ENCODE measurements around the gene WNT16. TPM values are rescaled to one million over a fixed set of nuclear protein-coding genes. Genes with fewer than 3 reads are reported as not detected.

The WNT16 gene
- total RNA-seq, 1 donor from 2014 or later: 1.1 TPM

- H3K27ac Mint-ChIP-seq: no peak overlapping the region
- no peaks in the 10 kb centered on the region for H3K27me3 Mint-ChIP-seq
- TF ChIP-seq CTCF (conservative IDR thresholded peaks at IDR 0.05): no peak
- no peak overlapping the region for H3K4me3 Mint-ChIP-seq
- peaks cover 27% of the 10 kb centered on the region for H3K36me3 Mint-ChIP-seq
- H3K9me3 Mint-ChIP-seq: no peaks in the 10 kb centered on the region
- DNase-seq (ENCODE audit: extremely low spot score, unreplicated experiment): no peak
- H3K4me1 Mint-ChIP-seq (ENCODE audit: unreplicated experiment): no peaks in the 10 kb centered on the region
Measured at GRCh38 chr7:121352323-121352722, 23.5 kb downstream of the WNT16 start.

- TF ChIP-seq CTCF (conservative IDR thresholded peaks at IDR 0.05): no peak
- H3K36me3 Mint-ChIP-seq: peaks cover 36% of the 10 kb centered on the region
- no peak overlapping the region for H3K4me3 Mint-ChIP-seq
- no peaks in the 10 kb centered on the region for H3K27me3 Mint-ChIP-seq
- H3K4me1 Mint-ChIP-seq (ENCODE audit: unreplicated experiment): no peaks in the 10 kb centered on the region
- no peak overlapping the region for H3K27ac Mint-ChIP-seq
- no peaks in the 10 kb centered on the region for H3K9me3 Mint-ChIP-seq
- no peak for DNase-seq (ENCODE audit: extremely low spot score, unreplicated experiment)
Measured at GRCh38 chr7:121355574-121355973, 26.8 kb downstream of the WNT16 start.

GRCh38 chr7:121360564-121360963, 31.8 kb downstream of the WNT16 start:
- Mint-ChIP-seq H3K27me3 (no peaks in the 10 kb centered on the region), H3K9me3 (no peaks in the 10 kb centered on the region), H3K36me3 (peaks cover 35% of the 10 kb centered on the region), H3K4me1 (ENCODE audit: unreplicated experiment) (no peaks in the 10 kb centered on the region), H3K4me3 (no peak overlapping the region), H3K27ac (no peak overlapping the region)
- no peak for TF ChIP-seq CTCF (conservative IDR thresholded peaks at IDR 0.05)
- no peak for DNase-seq (ENCODE audit: extremely low spot score, unreplicated experiment)

GRCh38 chr7:121366852-121367431, 38.1 kb downstream of the WNT16 start:
- Mint-ChIP-seq H3K27me3 (no peaks in the 10 kb centered on the region), H3K36me3 (peaks cover 46% of the 10 kb centered on the region), H3K4me3 (no peak overlapping the region), H3K27ac (peak overlapping the region; percentile 14), H3K4me1 (ENCODE audit: unreplicated experiment) (peaks cover 17% of the 10 kb centered on the region), H3K9me3 (no peaks in the 10 kb centered on the region)
- TF ChIP-seq CTCF (conservative IDR thresholded peaks at IDR 0.05): peak; percentile 90
- DNase-seq (ENCODE audit: extremely low spot score, unreplicated experiment): no peak

- H3K4me1 Mint-ChIP-seq (ENCODE audit: unreplicated experiment): peaks cover 23% of the 10 kb centered on the region
- H3K27ac Mint-ChIP-seq: peak overlapping the region; percentile 10
- H3K9me3 Mint-ChIP-seq: no peaks in the 10 kb centered on the region
Measured at GRCh38 chr7:121369462-121369861, 40.7 kb downstream of the WNT16 start.

More at GRCh38 chr7:121369462-121369861, 40.7 kb downstream of the WNT16 start:
- Mint-ChIP-seq H3K27me3 (no peaks in the 10 kb centered on the region), H3K4me3 (peak overlapping the region; percentile 39), H3K36me3 (peaks cover 42% of the 10 kb centered on the region)
- no peak for DNase-seq (ENCODE audit: extremely low spot score, unreplicated experiment)
- TF ChIP-seq CTCF (conservative IDR thresholded peaks at IDR 0.05): no peak
